LoVo (cell line): ENCODE measurements around the gene FAM13B.

Experiments used
- DNase-seq: peaks from one replicate; pipeline ENCODE4 v3.0.0-alpha.2; 2016; ENCODE audit warnings: low spot score

The FAM13B gene

DNA sequence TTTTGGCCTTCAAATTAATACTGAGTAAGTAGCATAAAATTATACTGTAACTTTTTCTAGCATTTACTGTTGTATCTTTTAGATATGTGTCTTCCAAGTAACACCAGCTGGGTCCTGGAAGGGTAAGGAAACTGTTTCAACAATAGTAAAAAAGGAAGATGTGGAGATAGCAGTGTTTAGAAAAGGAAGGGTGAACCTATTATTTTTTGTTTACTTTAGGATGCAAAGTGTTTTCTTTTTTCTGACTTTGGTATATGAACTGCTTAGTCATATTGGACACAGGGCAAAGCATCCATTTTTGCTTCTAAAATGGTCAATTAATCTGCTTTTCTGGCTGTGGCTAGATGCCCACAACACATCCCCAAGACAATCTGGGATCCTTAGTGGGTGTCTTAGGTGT lies 138.3 kb downstream of the FAM13B start:
- no peak for DNase-seq

DNA sequence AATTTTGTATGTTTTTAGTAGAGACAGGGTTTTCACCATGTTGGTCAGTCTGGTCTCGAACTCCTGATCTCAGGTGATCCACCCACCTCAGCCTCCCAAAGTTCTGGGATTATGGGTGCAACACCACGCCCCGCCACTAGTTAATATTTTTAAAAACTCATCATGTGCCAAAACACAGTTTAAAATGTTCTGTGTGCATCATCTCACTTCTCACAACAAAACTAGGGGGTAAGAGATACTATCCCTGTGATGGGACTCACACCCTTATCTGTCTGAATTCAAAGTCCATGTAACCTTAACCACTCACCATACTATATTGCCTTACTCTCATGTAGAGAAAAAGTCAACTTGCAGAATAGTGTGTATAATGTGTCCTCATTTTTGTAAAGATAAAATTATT lies 141.0 kb downstream of the FAM13B start:
- no peak for DNase-seq

GRCh38 chr5:137890845-137891244 lies 142.0 kb downstream of the FAM13B start:
- peak; percentile 16 for DNase-seq

DNA sequence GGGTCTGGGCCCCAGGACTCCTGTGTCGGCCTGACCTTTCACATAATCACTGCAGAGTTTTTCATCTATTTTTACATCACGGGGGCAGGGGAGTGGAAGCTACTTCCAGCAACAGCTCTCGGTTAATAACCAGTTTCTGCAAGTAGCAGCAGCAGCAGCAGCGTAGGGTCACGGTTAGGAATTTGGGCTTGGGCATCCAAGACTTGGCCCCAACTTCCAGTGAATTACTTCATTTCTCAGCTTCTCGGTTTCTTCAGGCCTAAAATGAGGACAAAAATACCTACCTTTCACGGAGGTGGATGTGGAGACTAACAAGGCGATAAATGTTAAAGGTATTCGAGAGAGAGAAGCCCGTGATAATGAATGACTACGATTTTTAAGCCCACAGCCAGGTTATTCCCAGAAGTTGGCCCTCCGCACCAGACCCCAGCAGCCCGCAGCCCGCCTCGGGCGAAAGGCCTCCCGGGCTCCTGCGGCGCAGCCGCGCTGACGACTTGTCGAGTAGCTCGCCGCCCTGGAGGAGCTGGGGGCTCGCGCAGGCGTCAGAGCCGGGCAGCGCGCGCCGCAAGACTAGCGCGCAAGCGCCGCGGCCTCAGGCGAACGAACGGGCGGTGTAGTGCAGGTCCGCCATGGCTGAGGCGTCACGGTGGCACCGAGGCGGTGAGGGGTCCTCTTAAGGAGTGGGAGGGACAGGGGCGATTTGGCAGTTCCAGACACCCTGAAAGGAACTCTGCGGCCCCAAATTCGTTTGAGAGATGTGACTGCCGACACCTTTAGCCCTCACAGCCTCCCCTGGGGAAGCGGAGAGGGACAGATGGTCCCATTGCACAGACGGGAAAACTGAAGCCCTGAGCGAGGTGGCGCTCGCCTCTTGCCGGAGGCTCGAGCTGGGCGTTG lies 143.8 kb downstream of the FAM13B start, which contains the start of gene PKD2L2:
PKD2L2 (plus strand) TSS at position 595 of the 897 bp plus-strand sequence; CDS start at position 630, 35 bp downstream.
- DNase-seq: no peak

DNA sequence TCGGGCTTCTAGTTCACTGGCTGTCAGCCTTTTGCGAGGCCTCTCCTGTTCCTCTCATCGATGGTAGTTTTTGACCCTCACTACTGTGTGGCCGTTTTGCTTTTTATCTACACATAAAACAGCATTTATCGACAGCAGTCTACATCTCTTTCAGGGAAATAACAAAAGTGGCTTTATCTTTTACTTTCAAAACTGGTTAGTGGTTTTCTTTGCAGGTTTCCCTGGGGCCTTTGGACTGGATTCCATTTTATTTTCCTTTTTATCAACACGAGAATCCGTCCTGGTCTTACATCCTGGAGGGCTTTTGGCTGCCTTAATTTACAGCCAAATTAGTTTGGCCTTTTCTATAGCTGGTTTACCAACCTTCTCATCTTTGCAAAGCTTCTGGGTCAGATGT lies 144.4 kb downstream of the FAM13B start:
- no peak for DNase-seq
